Esophagus squamous epithelium (tissue), 5 donors: Measurements from ENCODE around the gene EPG5. TPM values are rescaled to one million over a fixed set of nuclear protein-coding genes. Genes with fewer than 3 reads are reported as not detected.

Source experiments
- DNase-seq: peaks from one replicate; lab custom pipeline; 2025; lab: John Stamatoyannopoulos, UW
- H3K27ac ChIP-seq, 4 donors: fragments of 200-600 bp; sonication (generic); one replicate each; pipeline ENCODE4 v1.5.1; 2016 to 2019; ENCODE audit warnings: mild to moderate bottlenecking in 1 of 4
- H3K27me3 ChIP-seq, 4 donors: fragments of 200-600 bp; sonication (generic); 1 replicate in 3 of 4; 2 replicates in 1 of 4; pipeline versions ENCODE4 v1.5.1 to v1.6.0; 2017 to 2021; ENCODE audit warnings: antibody characterized with exemption in 1 of 4
- H3K36me3 ChIP-seq, 3 donors: fragments of 200-600 bp; sonication (generic); one replicate each; pipeline ENCODE4 v1.5.1; 2016 to 2019
- H3K4me1 ChIP-seq, 3 donors: fragments of 200-600 bp; sonication (generic); one replicate each; pipeline ENCODE4 v1.5.1; 2017 to 2019
- H3K4me3 ChIP-seq, 4 donors: fragments of 200-600 bp; sonication (generic); 1 replicate in 3 of 4; 2 replicates in 1 of 4; pipeline ENCODE4 v1.5.1; 2016 to 2019; ENCODE audit warnings: mild to moderate bottlenecking in 2 of 4, moderate library complexity in 1 of 4
- H3K9me3 ChIP-seq, 3 donors: fragments of 200-600 bp; sonication (generic); one replicate each; pipeline ENCODE4 v1.5.1; 2016 to 2019
- POLR2A ChIP-seq, 4 donors: fragments of 450-650 bp; IDR thresholded peaks; one replicate each; pipeline ENCODE4 v1.6.1; 2017; ENCODE audit warnings: antibody characterized with exemption in 4 of 4, mild to moderate bottlenecking in 4 of 4, moderate library complexity in 3 of 4
- WGBS, 2 donors: methylation state at CpG; one replicate each; pipeline ENCODE4 v1.1.5; 2018; 5-methylcytosine and 5-hydroxymethylcytosine counted together
- intact Hi-C: fragments of 100-400 bp; cut with DNase I; formaldehyde crosslinking; loops from one replicate; pipeline ENCODE4 v1.15.0; 2022
- total RNA-seq, 4 donors: library from RNA; depleted of rRNA; stranded (reverse); fragments of >200 nt; gene quantifications; one replicate each; pipeline ENCODE4 v1.1.0, GENCODE V29; 2016
- TF ChIP-seq, protein P1 (sequence below), 6 experiments: fragments of 450-650 bp in 4 of 6; fragments of 200-600 bp in 2 of 6; sonication (generic) in 2 of 6; IDR thresholded peaks; one replicate each; pipeline ENCODE4 v1.5.1; 2016 to 2019; ENCODE audit warnings: antibody characterized with exemption in 6 of 6, mild to moderate bottlenecking in 4 of 6, moderate library complexity in 4 of 6
- donor health status: DM: yes; HTN: yes; CAD: no.

The EPG5 gene
- total RNA-seq, 4 donors from 2014 or later: 7.8 to 28.8 (median 22.6) TPM

DNA sequence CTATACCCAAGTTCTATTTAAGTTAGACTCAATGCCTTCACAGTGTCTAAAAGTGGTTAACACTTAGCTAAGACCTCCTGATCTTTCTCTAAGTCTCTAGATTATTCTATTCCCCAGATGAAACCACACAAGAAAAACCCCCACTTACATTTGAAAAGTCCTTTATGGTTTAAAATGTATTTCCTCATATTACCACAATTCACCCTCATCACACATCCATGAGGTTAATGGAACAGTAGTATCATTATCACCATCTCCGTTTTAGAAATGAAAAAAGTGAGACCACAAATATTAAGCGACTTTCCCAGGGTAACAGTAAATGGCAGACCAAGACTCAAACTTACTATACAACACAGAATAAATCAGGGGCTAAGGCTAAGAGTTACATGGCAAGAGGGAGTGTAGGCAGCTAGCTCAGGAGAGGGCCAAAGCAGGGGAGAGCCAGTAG lies 28.6 kb downstream of the EPG5 start:
- Histone ChIP-seq H3K36me3 (peaks cover 0 to 99% (median 19%) of the 10 kb centered on the region in 3 donors), H3K4me3 (no peak overlapping the region), H3K9me3 (no peaks in the 10 kb centered on the region), H3K4me1 (no peaks in the 10 kb centered on the region), H3K27me3 (no peaks in the 10 kb centered on the region), H3K27ac (no peak overlapping the region)
- intact Hi-C loops: no loop called here
- 38 to 45% methylated on average over 2 of the region's 2 CpGs for WGBS, 2 donors
- no peak for DNase-seq
- TF ChIP-seq, protein P1, sequence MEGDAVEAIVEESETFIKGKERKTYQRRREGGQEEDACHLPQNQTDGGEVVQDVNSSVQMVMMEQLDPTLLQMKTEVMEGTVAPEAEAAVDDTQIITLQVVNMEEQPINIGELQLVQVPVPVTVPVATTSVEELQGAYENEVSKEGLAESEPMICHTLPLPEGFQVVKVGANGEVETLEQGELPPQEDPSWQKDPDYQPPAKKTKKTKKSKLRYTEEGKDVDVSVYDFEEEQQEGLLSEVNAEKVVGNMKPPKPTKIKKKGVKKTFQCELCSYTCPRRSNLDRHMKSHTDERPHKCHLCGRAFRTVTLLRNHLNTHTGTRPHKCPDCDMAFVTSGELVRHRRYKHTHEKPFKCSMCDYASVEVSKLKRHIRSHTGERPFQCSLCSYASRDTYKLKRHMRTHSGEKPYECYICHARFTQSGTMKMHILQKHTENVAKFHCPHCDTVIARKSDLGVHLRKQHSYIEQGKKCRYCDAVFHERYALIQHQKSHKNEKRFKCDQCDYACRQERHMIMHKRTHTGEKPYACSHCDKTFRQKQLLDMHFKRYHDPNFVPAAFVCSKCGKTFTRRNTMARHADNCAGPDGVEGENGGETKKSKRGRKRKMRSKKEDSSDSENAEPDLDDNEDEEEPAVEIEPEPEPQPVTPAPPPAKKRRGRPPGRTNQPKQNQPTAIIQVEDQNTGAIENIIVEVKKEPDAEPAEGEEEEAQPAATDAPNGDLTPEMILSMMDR (IDR thresholded peaks at IDR 0.05): no peak
- no peak for TF ChIP-seq POLR2A (IDR thresholded peaks at IDR 0.05)

DNA sequence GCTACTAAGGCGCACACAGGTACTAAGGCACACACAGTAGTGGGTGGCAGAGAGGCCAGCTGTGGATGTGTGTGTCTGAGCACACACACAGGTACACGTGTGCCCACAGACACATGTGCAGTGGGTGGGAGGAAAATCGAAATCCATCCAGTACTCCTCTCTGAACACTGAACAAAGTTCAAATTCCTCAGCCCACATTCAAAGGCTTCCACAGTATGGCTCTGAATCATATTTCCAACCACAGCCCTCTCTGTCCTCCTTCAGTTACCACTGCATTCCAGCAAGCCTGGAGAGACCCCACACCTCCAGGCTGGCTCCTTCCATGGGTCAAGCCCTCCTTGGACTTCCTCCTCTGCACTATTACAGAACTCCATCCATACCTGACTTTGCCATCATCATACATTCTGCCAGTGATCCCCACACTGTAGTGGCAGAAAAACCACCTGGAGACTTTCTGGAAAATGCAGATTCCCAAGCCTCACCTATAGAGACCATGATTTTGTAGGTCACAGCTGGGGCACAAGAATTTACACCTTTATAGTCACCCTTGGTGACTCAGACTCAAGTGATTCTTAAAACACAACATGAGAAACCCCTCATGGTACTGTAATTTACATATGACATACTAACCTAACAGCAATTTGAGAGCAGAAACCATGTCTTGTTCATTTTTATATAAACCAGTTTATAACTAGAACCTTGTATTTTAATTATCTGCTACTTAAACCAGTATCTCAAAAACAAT lies 31.4 kb downstream of the EPG5 start:
- H3K9me3 ChIP-seq: no peaks in the 10 kb centered on the region
- no peak overlapping the region for H3K4me3 ChIP-seq
- no peak for DNase-seq
- H3K27me3 ChIP-seq: no peaks in the 10 kb centered on the region
- intact Hi-C loops: no loop called here
- H3K4me1 ChIP-seq: no peaks in the 10 kb centered on the region
- WGBS, 2 donors: 86 to 89% methylated on average over 3 of the region's 3 CpGs
- no peak overlapping the region for H3K27ac ChIP-seq
- peaks cover 6 to 98% (median 8%) of the 10 kb centered on the region in 3 donors for H3K36me3 ChIP-seq
- no peak for TF ChIP-seq POLR2A (IDR thresholded peaks at IDR 0.05)
- TF ChIP-seq, protein P1 (IDR thresholded peaks at IDR 0.05): no peak

DNA sequence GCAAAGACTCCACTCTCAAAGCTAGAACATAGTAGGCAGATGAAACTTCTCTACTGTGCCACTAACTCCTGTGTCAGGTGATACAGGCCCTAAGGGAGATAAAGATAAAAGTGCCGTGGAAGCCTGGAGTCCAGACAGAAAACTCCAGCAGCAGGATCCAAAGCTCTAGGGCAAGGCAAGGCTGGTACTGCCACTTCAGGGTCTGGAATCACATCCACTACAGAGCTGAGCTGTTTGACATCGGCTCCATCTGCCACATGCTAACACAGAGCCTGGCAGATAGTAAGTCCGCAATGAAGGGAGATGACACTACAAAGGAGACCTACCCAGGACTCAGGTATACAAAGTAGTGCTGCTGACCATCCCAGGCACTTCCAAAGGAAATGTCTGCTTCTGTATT lies 34.4 kb downstream of the EPG5 start:
- Histone ChIP-seq H3K27ac (no peak overlapping the region), H3K36me3 (peaks cover 0 to 98% (median 8%) of the 10 kb centered on the region in 3 donors), H3K4me3 (no peak overlapping the region), H3K9me3 (no peaks in the 10 kb centered on the region), H3K4me1 (no peaks in the 10 kb centered on the region), H3K27me3 (no peaks in the 10 kb centered on the region)
- WGBS, 2 donors: 92 to 94% methylated on average over 3 of the region's 3 CpGs
- intact Hi-C loops: no loop called here
- no peak for DNase-seq
- TF ChIP-seq POLR2A (IDR thresholded peaks at IDR 0.05): no peak
- TF ChIP-seq, protein P1 (IDR thresholded peaks at IDR 0.05): no peak

DNA sequence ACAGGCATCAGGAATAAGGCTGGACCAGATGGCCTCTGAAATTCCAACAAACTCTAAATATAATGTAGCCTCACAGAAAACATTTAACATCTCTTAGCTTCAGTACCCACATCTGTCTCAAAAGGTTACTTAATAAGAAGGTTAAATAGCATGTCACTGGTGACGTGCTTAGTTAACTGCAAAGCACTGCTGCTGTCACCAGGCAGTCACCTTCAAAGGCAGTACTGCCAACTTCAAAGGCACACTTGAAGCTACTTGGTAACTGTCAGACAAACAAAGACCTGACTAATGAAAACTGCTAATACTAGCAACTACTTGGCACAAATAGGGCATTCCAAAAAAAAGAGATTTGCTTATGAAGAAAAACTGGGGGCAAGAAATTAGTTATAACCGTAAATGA lies 36.2 kb downstream of the EPG5 start:
- no peak for DNase-seq
- WGBS, 2 donors: 80 to 93% methylated on average over 2 of the region's 2 CpGs
- Histone ChIP-seq H3K4me3 (no peak overlapping the region), H3K9me3 (no peaks in the 10 kb centered on the region), H3K27me3 (no peaks in the 10 kb centered on the region), H3K4me1 (no peaks in the 10 kb centered on the region), H3K36me3 (peaks cover 0 to 98% (median 11%) of the 10 kb centered on the region in 3 donors), H3K27ac (no peak overlapping the region)
- no peak for TF ChIP-seq POLR2A (IDR thresholded peaks at IDR 0.05)
- TF ChIP-seq, protein P1 (IDR thresholded peaks at IDR 0.05): no peak
- intact Hi-C loops: no loop called here

DNA sequence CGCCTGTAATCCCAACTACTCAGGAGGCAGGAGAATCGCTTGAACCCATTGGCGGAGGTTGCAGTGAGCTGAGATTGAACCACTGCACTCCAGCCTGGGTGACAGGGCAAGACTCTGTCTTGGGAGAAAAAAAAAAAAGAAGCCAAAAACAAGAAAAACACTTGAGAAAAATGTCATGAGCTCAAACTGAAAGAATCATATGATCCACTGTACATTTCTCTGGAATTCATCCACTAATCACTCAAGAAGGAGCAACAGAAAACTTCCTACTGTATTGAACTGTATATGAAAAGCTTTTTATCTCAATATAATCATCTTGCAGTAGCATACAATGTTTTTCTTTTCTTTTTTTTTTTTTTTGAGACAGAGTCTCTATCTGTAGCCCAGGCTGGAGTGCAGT lies 40.4 kb downstream of the EPG5 start:
- intact Hi-C loops: no loop called here
- Histone ChIP-seq H3K4me1 (no peaks in the 10 kb centered on the region), H3K36me3 (peaks cover 13 to 99% (median 20%) of the 10 kb centered on the region in 3 donors), H3K4me3 (no peak overlapping the region), H3K9me3 (no peaks in the 10 kb centered on the region), H3K27me3 (no peaks in the 10 kb centered on the region), H3K27ac (no peak overlapping the region)
- no peak for DNase-seq
- WGBS, 2 donors: 90 to 100% methylated on average over 3 of the region's 3 CpGs
- TF ChIP-seq, protein P1 (IDR thresholded peaks at IDR 0.05): no peak
- TF ChIP-seq POLR2A (IDR thresholded peaks at IDR 0.05): no peak
